Mesenchymal stem cell (in vitro differentiated cells and primary cell): ENCODE measurements around the gene OVCH1.

Source experiments
- DNase-seq: peaks from one replicate; pipeline ENCODE4 v3.0.0-alpha.2; 2013
- H2AFZ ChIP-seq: one replicate; pipeline ENCODE4 v1.6.1; 2013; ENCODE audit warnings: low read depth, mild to moderate bottlenecking, control low read depth, inconsistent platforms, low read length, moderate library complexity
- H2AK5ac ChIP-seq: 2 replicates; pipeline ENCODE4 v1.6.1; 2013; ENCODE audit warnings: low read length, moderate library complexity, mild to moderate bottlenecking, inconsistent platforms; ENCODE audit not compliant: severe bottlenecking
- H2BK120ac ChIP-seq: one replicate; pipeline ENCODE4 v1.6.1; 2013; ENCODE audit warnings: low read depth, mild to moderate bottlenecking, inconsistent platforms, low read length, moderate library complexity
- H2BK12ac ChIP-seq, 2 experiments: one replicate each; pipeline ENCODE4 v1.6.1; 2013; ENCODE audit warnings: inconsistent platforms in 2 of 2, low read length in 2 of 2, mild to moderate bottlenecking in 2 of 2, moderate library complexity in 2 of 2, control low read depth in 1 of 2
- H2BK15ac ChIP-seq: one replicate; pipeline ENCODE4 v1.6.1; 2013; ENCODE audit warnings: mild to moderate bottlenecking, low read depth, inconsistent platforms; ENCODE audit not compliant: poor library complexity, severe bottlenecking
- H2BK5ac ChIP-seq: 2 replicates; pipeline ENCODE4 v1.6.1; 2013; ENCODE audit warnings: low read depth, mild to moderate bottlenecking, low read length, control low read depth, inconsistent platforms; ENCODE audit not compliant: poor library complexity, severe bottlenecking
- H3K14ac ChIP-seq, 2 experiments: one replicate each; pipeline ENCODE4 v1.6.1; 2013; ENCODE audit warnings: inconsistent platforms in 2 of 2, low read length in 2 of 2, control low read depth in 1 of 2, mild to moderate bottlenecking in 1 of 2, moderate library complexity in 1 of 2
- H3K18ac ChIP-seq, 2 experiments: one replicate each; pipeline ENCODE4 v1.6.1; 2013; ENCODE audit warnings: inconsistent platforms in 2 of 2, low read length in 2 of 2, control low read depth in 1 of 2, low read depth in 1 of 2, mild to moderate bottlenecking in 1 of 2
- H3K23ac ChIP-seq, 2 experiments: one replicate each; pipeline ENCODE4 v1.6.1; 2013; ENCODE audit warnings: inconsistent platforms in 2 of 2, low read length in 2 of 2, mild to moderate bottlenecking in 2 of 2, moderate library complexity in 2 of 2, control low read depth in 1 of 2
- H3K27ac ChIP-seq: 2 replicates; pipeline ENCODE4 v1.5.1; 2013; ENCODE audit warnings: mild to moderate bottlenecking, moderate library complexity, low read length, control low read depth, inconsistent platforms; ENCODE audit not compliant: poor library complexity, severe bottlenecking
- H3K27me3 ChIP-seq, 2 experiments: 2 replicates each; pipeline versions ENCODE4 v1.6.1 to v1.7.0; 2013; ENCODE audit warnings: low read length in 2 of 2, mild to moderate bottlenecking in 2 of 2, moderate library complexity in 2 of 2, control low read depth in 1 of 2, inconsistent platforms in 1 of 2; ENCODE audit not compliant: control insufficient read depth in 1 of 2, insufficient read depth in 1 of 2
- H3K36me3 ChIP-seq, 2 experiments: 2 replicates each; pipeline versions ENCODE4 v1.6.1 to v1.7.0; 2013; ENCODE audit warnings: low read length in 2 of 2, control low read depth in 1 of 2, inconsistent platforms in 1 of 2, low read depth in 1 of 2, mild to moderate bottlenecking in 1 of 2; ENCODE audit not compliant: insufficient read depth in 2 of 2, control insufficient read depth in 1 of 2
- H3K4ac ChIP-seq, 2 experiments: one replicate each; pipeline ENCODE4 v1.6.1; 2013; ENCODE audit warnings: inconsistent platforms in 2 of 2, low read length in 2 of 2, mild to moderate bottlenecking in 2 of 2, moderate library complexity in 2 of 2, control low read depth in 1 of 2, low read depth in 1 of 2
- H3K4me1 ChIP-seq: 2 replicates; pipeline ENCODE4 v1.6.1; 2013; ENCODE audit warnings: low read depth, low read length, control low read depth; ENCODE audit not compliant: control insufficient read depth, insufficient read depth
- H3K4me2 ChIP-seq: 2 replicates; pipeline ENCODE4 v1.6.1; 2013; ENCODE audit warnings: low read length, mild to moderate bottlenecking, inconsistent platforms; ENCODE audit not compliant: poor library complexity, severe bottlenecking
- H3K4me3 ChIP-seq, 2 experiments: 2 replicates each; pipeline versions ENCODE4 v1.5.1 to v1.7.0; 2013; ENCODE audit warnings: low read length in 2 of 2, mild to moderate bottlenecking in 2 of 2, control low read depth in 1 of 2, low read depth in 1 of 2; ENCODE audit not compliant: insufficient read depth in 1 of 2
- H3K79me1 ChIP-seq: replicated peaks from 2 replicates; pipeline ENCODE4 v1.6.1; 2013; ENCODE audit warnings: mild to moderate bottlenecking, control low read depth, low read length, inconsistent platforms; ENCODE audit not compliant: poor library complexity, severe bottlenecking
- H3K9ac ChIP-seq: 2 replicates; pipeline ENCODE4 v1.7.0; 2013; ENCODE audit warnings: mild to moderate bottlenecking, low read length, moderate library complexity
- H3K9me3 ChIP-seq: 2 replicates; pipeline ENCODE4 v1.7.0; 2013; ENCODE audit warnings: mild to moderate bottlenecking, low read length; ENCODE audit not compliant: control insufficient read depth
- H4K8ac ChIP-seq: one replicate; pipeline ENCODE4 v1.6.1; 2013; ENCODE audit warnings: inconsistent platforms, mild to moderate bottlenecking, low read length, moderate library complexity
- H4K91ac ChIP-seq: one replicate; pipeline ENCODE4 v1.6.1; 2013; ENCODE audit warnings: mild to moderate bottlenecking, low read length, inconsistent platforms
- WGBS: methylation state at CpG from one replicate; pipeline ENCODE4 v1.1.7; 2013; ENCODE audit warnings: mixed read lengths; 5-methylcytosine and 5-hydroxymethylcytosine counted together

Gene OVCH1

DNA sequence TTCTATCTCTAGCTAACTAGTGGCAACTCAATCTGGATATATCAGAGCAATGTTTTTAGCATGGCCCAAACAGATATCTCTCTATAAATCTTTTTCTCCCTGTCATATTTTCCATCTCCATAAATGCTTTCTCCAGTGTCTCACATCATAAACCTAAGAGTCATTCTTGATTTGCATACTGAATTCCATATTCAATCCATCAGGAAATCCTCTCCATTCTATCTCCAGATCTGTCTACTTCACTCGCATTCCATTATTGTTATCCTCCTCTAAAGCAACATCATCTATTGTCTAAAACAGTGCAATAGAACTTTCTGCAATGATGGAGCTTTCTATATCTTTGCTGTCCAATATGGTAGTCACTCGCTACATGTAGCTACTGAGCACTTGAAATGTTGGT is 71.0 kb downstream of the OVCH1 start:
- H3K18ac ChIP-seq, result no peak overlapping the region
- no peaks in the 10 kb centered on the region for H3K36me3 ChIP-seq
- H2AK5ac ChIP-seq, result no peak overlapping the region
- H3K14ac ChIP-seq, result no peak overlapping the region
- H3K4me2 ChIP-seq, result no peak overlapping the region
- no peak overlapping the region for H2BK12ac ChIP-seq
- no peaks in the 10 kb centered on the region for H3K4me1 ChIP-seq
- H3K27me3 ChIP-seq, result no peaks in the 10 kb centered on the region
- no peak overlapping the region for H3K9ac ChIP-seq
- H3K23ac ChIP-seq, result no peak overlapping the region
- no peak overlapping the region for H2AFZ ChIP-seq
- H2BK15ac ChIP-seq, result no peak overlapping the region
- H2BK120ac ChIP-seq, result no peak overlapping the region
- DNase-seq, result no peak
- H4K91ac ChIP-seq, result no peak overlapping the region
- no peak overlapping the region for H3K4me3 ChIP-seq
- H2BK5ac ChIP-seq, result no peak overlapping the region
- H3K79me1 ChIP-seq, result no peaks in the 10 kb centered on the region
- no peak overlapping the region for H3K4ac ChIP-seq
- 100% methylated on average over 1 of the region's 2 CpGs for whole genome bisulfite sequencing
- no peaks in the 10 kb centered on the region for H3K9me3 ChIP-seq
- H3K27ac ChIP-seq, result no peak overlapping the region
- H4K8ac ChIP-seq, result no peak overlapping the region

DNA sequence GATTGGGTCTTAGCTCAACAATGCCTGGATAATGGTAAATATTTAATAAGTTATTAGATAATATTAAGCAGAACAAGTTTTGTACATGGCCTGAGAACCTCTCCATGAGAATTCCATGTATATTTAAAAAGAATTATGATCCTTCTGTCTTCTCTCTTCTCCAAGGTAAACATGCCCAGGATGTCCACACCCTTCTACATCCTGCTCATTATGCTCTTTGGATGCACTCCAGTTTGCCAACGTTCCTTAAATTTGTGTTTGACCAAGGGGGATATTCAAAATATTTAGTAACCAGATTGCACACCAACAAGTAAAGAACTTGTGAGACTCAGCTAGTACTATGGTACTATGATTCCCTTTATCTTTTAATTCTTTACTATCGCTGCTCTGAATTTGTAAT is 71.8 kb downstream of the OVCH1 start:
- Histone ChIP-seq H4K91ac (no peak overlapping the region), H2BK15ac (no peak overlapping the region), H3K4me2 (no peak overlapping the region), H2BK5ac (no peak overlapping the region), H2BK120ac (no peak overlapping the region), H3K4me1 (no peaks in the 10 kb centered on the region), H3K23ac (no peak overlapping the region), H3K9ac (no peak overlapping the region), H2AFZ (no peak overlapping the region), H3K36me3 (no peaks in the 10 kb centered on the region), H4K8ac (no peak overlapping the region), H3K18ac (no peak overlapping the region), H3K4ac (no peak overlapping the region), H2BK12ac (no peak overlapping the region), H3K27ac (no peak overlapping the region), H2AK5ac (no peak overlapping the region), H3K4me3 (no peak overlapping the region), H3K79me1 (no peaks in the 10 kb centered on the region), H3K27me3 (no peaks in the 10 kb centered on the region), H3K9me3 (no peaks in the 10 kb centered on the region), H3K14ac (no peak overlapping the region)
- no peak for DNase-seq
- WGBS, result 100% methylated on average over 1 of the region's 2 CpGs

DNA sequence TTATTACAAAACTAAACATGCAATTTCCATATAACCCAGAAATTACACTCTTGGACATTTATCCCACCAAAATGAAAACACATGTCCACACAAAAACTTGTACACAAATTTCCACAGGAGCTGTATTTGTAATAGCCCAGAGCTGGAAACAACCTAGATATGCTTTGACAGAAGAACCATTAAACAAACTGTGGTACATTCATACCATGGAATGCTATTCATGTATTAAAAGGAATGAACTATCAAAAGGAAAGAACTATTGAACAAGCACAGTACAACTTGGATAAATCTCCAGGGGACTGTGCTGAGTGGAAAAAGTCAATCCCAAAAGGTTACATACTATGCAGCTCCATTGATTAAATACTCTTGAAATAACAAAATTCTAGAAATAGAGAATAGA is 80.7 kb downstream of the OVCH1 start:
- DNase-seq, result no peak
- no peak overlapping the region for H2BK5ac ChIP-seq
- H3K9ac ChIP-seq, result no peak overlapping the region
- no peak overlapping the region for H2AFZ ChIP-seq
- H3K14ac ChIP-seq, result no peak overlapping the region
- no peak overlapping the region for H2AK5ac ChIP-seq
- no peaks in the 10 kb centered on the region for H3K27me3 ChIP-seq
- no peak overlapping the region for H4K91ac ChIP-seq
- H2BK15ac ChIP-seq, result no peak overlapping the region
- no peak overlapping the region for H2BK12ac ChIP-seq
- no peak overlapping the region for H3K23ac ChIP-seq
- H3K18ac ChIP-seq, result no peak overlapping the region
- H3K9me3 ChIP-seq, result no peaks in the 10 kb centered on the region
- no peaks in the 10 kb centered on the region for H3K36me3 ChIP-seq
- H3K27ac ChIP-seq, result no peak overlapping the region
- H3K4me1 ChIP-seq, result no peaks in the 10 kb centered on the region
- H3K4ac ChIP-seq, result no peak overlapping the region
- no peaks in the 10 kb centered on the region for H3K79me1 ChIP-seq
- no peak overlapping the region for H3K4me3 ChIP-seq
- no peak overlapping the region for H3K4me2 ChIP-seq
- H2BK120ac ChIP-seq, result no peak overlapping the region
- no peak overlapping the region for H4K8ac ChIP-seq

DNA sequence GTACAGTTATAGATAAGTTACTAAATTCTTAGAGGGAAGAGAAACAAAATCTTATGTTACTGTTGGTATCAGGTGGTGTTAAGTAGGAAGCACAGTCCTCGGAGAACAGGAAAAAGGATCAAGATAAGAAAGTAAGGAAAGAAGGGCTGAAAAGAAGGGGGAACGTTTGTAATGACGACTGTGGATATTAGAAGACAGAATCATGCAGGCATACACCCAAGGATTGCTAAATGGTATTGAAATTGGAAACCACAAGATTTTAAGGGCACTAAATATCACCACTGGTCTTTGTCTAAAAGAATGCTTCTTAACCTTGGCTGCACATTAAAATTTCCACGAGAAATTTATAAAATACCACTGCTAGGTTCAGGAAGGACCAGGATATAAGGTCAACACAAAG is 82.4 kb downstream of the OVCH1 start:
- no peaks in the 10 kb centered on the region for H3K9me3 ChIP-seq
- H3K4me3 ChIP-seq, result no peak overlapping the region
- 73% methylated on average over 4 of the region's 4 CpGs for WGBS

More for the DNA sequence above, 82.4 kb downstream of the OVCH1 start:
- Histone ChIP-seq H3K23ac (no peak overlapping the region), H4K91ac (no peak overlapping the region), H2AK5ac (no peak overlapping the region), H3K27me3 (no peaks in the 10 kb centered on the region), H2AFZ (no peak overlapping the region), H3K36me3 (no peaks in the 10 kb centered on the region), H3K4me1 (no peaks in the 10 kb centered on the region), H2BK12ac (no peak overlapping the region), H4K8ac (no peak overlapping the region), H3K4me2 (no peak overlapping the region), H2BK120ac (no peak overlapping the region), H2BK15ac (no peak overlapping the region), H3K79me1 (no peaks in the 10 kb centered on the region), H3K4ac (no peak overlapping the region), H3K18ac (no peak overlapping the region), H3K9ac (no peak overlapping the region), H2BK5ac (no peak overlapping the region), H3K27ac (no peak overlapping the region), H3K14ac (no peak overlapping the region)
- no peak for DNase-seq
